HL-60 (cell line): Measurements from ENCODE around the gene ADGRA1.
"Not testable (repeated sequence)": the region's sequence is repeated elsewhere in the genome, so short reads cannot be mapped to it uniquely, and the experiment has no call there.

Experiments
- DNase-seq, 2 experiments: peaks; one replicate each; pipeline ENCODE4 v3.0.0-alpha.2; 2010 to 2020; ENCODE audit warnings: low read depth in 1 of 2, low spot score in 1 of 2
- H3K27ac ChIP-seq: fragments of 250-450 bp; sonication (Bioruptor Pico); replicated peaks from 2 replicates; pipeline ENCODE4 v1.5.1; 2020; ENCODE audit warnings: mild to moderate bottlenecking, moderate library complexity
- H3K27me3 ChIP-seq: fragments of 250-450 bp; sonication (Bioruptor Pico); 2 replicates; pipeline ENCODE4 v1.5.1; 2021; ENCODE audit warnings: mild to moderate bottlenecking, moderate library complexity; ENCODE audit not compliant: insufficient read depth, poor library complexity, severe bottlenecking
- H3K4me3 ChIP-seq: replicated peaks from 2 replicates; pipeline ENCODE4 v1.5.1; 2011; ENCODE audit warnings: mild to moderate bottlenecking, control low read depth, low read length; ENCODE audit not compliant: insufficient read depth
- GABPA ChIP-seq: IDR thresholded peaks from 2 replicates; pipeline ENCODE4 v1.6.1; 2012; ENCODE audit warnings: low read depth
- POLR2AphosphoS5 ChIP-seq: IDR thresholded peaks from 2 replicates; pipeline ENCODE4 v1.6.1; 2012; ENCODE audit warnings: low read depth
- SPI1 ChIP-seq: IDR thresholded peaks from 2 replicates; pipeline ENCODE4 v1.6.1; 2012; ENCODE audit warnings: low read depth, mild to moderate bottlenecking, borderline replicate concordance
- TF ChIP-seq, protein P1 (sequence below): IDR thresholded peaks from 2 replicates; pipeline ENCODE4 v1.6.1; 2012; ENCODE audit warnings: low read depth; ENCODE audit not compliant: insufficient replicate concordance
- TF ChIP-seq, protein P2 (sequence below): IDR thresholded peaks from one replicate; pipeline ENCODE4 v1.5.1; 2011; ENCODE audit warnings: low read length, control low read depth, inconsistent platforms; ENCODE audit not compliant: insufficient read depth

ADGRA1 gene

DNA sequence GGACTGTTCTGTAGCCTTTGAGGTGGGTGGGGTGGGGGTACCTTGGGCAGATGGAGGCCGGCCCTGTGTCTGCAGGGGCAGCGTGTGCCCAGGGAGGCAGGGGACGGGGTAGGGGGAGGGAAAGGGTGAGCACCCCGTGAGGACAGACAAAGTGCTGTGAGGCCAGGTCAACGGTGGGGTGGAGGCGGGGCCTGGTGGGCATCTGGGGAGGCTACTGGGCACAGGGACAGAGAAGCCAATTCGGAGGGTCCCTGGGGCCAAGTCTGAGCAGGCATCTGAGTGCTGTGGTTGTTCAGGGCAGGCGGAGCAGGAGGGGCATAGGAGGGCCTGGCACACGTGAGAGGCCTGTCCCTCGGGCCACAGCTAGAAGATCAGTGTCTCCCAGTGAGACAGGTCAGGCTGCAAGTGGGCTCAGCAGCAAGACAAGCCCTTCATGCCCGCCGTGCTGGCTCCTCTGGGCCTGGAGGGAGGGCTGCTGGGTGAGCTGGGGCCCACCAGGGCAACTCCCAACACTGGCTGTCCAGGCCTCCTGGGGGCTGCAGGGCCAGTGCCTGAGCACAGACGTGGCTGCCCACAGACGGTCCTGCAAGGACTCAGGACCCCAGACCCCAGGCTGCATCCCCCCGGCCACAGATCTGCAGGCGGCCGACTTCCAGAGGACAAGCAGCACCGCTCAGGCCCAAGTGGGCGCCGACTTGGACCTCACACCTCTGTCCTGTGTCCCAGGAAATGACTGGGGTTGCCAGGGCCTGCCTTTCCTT is 45.9 kb downstream of the ADGRA1 start:
- DNase-seq = no peak
- TF ChIP-seq, protein P1, sequence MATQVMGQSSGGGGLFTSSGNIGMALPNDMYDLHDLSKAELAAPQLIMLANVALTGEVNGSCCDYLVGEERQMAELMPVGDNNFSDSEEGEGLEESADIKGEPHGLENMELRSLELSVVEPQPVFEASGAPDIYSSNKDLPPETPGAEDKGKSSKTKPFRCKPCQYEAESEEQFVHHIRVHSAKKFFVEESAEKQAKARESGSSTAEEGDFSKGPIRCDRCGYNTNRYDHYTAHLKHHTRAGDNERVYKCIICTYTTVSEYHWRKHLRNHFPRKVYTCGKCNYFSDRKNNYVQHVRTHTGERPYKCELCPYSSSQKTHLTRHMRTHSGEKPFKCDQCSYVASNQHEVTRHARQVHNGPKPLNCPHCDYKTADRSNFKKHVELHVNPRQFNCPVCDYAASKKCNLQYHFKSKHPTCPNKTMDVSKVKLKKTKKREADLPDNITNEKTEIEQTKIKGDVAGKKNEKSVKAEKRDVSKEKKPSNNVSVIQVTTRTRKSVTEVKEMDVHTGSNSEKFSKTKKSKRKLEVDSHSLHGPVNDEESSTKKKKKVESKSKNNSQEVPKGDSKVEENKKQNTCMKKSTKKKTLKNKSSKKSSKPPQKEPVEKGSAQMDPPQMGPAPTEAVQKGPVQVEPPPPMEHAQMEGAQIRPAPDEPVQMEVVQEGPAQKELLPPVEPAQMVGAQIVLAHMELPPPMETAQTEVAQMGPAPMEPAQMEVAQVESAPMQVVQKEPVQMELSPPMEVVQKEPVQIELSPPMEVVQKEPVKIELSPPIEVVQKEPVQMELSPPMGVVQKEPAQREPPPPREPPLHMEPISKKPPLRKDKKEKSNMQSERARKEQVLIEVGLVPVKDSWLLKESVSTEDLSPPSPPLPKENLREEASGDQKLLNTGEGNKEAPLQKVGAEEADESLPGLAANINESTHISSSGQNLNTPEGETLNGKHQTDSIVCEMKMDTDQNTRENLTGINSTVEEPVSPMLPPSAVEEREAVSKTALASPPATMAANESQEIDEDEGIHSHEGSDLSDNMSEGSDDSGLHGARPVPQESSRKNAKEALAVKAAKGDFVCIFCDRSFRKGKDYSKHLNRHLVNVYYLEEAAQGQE = no peak
- TF ChIP-seq, protein P2, sequence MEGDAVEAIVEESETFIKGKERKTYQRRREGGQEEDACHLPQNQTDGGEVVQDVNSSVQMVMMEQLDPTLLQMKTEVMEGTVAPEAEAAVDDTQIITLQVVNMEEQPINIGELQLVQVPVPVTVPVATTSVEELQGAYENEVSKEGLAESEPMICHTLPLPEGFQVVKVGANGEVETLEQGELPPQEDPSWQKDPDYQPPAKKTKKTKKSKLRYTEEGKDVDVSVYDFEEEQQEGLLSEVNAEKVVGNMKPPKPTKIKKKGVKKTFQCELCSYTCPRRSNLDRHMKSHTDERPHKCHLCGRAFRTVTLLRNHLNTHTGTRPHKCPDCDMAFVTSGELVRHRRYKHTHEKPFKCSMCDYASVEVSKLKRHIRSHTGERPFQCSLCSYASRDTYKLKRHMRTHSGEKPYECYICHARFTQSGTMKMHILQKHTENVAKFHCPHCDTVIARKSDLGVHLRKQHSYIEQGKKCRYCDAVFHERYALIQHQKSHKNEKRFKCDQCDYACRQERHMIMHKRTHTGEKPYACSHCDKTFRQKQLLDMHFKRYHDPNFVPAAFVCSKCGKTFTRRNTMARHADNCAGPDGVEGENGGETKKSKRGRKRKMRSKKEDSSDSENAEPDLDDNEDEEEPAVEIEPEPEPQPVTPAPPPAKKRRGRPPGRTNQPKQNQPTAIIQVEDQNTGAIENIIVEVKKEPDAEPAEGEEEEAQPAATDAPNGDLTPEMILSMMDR = no peak
- TF ChIP-seq POLR2AphosphoS5 (no peak), GABPA (no peak), SPI1 (no peak)
- no peak overlapping the region for H3K27ac ChIP-seq
- no peak overlapping the region for H3K4me3 ChIP-seq
- no peaks in the 10 kb centered on the region for H3K27me3 ChIP-seq

DNA sequence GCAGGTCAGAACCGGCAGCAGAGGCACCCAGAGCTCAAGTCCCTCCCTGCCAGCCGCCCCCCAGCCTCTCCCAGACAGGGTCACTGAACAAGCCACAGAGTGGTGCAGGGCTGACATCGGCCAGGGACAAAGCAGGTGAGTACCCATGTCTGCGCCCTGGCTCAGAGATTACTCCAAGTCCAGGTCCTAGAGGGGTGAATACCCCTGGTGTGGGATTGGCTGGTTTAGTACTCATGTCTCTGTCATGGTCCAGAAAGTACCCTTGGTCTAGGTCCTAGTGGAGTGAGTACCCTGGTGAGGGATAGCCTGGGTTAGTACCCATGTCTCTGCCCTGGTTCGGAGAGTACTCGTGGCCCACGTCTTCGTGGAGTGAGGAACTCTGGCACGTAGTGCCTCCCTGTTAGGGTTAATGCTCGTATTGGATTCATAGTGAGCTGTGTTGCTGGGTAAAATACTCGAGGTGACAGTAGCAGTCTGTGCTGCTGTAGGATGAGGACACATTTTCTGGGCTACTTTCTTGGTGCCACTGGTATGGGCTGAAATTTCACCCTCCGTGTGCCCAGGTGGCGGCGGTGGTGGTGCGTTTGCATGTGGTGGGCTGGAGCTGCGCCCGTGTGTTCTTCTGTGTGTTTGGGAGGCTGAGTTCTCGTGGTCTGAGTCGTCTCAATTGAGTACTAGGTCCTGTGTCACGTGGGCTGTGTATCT is 46.8 kb downstream of the ADGRA1 start:
- Histone ChIP-seq H3K27ac (no peak overlapping the region), H3K27me3 (no peaks in the 10 kb centered on the region), H3K4me3 (no peak overlapping the region)
- DNase-seq = no peak
- no peak for TF ChIP-seq SPI1
- TF ChIP-seq, protein P1 = no peak
- TF ChIP-seq GABPA = no peak
- TF ChIP-seq POLR2AphosphoS5 = no peak
- TF ChIP-seq, protein P2 = no peak

DNA sequence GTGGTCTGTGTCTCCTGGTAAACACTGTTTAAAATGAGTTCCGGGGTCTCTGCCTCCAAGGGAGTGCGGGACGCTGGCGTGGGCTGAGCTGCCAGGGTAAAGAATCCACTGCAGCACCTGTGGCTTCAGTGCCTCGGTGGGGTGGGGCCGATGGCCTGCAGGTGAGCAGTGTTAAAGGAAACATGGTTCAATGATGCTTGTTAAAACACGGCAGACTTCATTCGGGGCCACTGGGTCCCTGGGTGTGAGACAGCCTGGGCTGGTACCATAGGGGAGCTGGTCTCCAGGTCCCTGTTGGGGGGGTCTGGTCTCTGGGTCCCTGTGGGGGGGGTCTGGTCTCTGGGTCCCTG is 47.4 kb downstream of the ADGRA1 start:
- H3K4me3 ChIP-seq = no peak overlapping the region
- TF ChIP-seq SPI1 (no peak), GABPA (no peak), POLR2AphosphoS5 (no peak)
- TF ChIP-seq, protein P2 = no peak
- TF ChIP-seq, protein P1 = no peak
- no peak overlapping the region for H3K27ac ChIP-seq
- DNase-seq = no peak
- H3K27me3 ChIP-seq = no peaks in the 10 kb centered on the region

DNA sequence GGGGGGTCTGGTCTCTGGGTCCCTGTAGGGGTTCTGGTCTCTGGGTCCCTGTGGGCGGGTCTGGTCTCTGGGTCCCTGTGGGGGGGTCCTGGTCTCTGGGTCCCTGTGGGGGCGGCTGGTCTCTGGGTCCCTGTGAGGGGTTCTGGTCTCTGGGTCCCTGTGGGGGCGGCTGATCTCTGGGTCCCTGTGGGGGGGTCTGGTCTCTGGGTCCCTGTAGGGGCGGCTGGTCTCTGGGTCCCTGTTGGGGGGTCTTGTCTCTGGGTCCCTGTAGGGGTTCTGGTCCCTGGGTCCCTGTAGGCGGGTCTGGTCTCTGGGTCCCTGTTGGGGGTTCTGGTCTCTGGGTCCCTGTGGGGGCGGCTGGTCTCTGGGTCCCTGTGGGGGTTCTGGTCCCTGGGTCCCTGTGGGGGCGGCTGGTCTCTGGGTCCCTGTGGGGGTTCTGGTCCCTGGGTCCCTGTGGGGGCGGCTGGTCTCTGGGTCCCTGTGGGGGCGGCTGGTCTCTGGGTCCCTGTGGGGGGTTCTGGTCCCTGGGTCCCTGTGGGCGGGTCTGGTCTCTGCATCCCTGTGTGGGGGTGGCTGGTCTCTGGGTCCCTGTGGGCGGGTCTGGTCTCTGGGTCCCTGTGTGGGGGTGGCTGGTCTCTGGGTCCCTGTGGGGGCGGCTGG is 49.9 kb downstream of the ADGRA1 start:
- not testable (repeated sequence) for H3K27me3 ChIP-seq, H3K4me3 ChIP-seq, H3K27ac ChIP-seq, DNase-seq
